Adipocyte (in vitro differentiated cells): ENCODE data around the gene CNNM3.
"Not testable (repeated sequence)": the region's sequence is repeated elsewhere in the genome, so short reads cannot be mapped to it uniquely, and the experiment has no call there.

Source experiments
- DNase-seq: peaks from one replicate; pipeline ENCODE4 v3.0.0-alpha.2; 2015; ENCODE audit warnings: low read depth
- H3K27me3 ChIP-seq: replicated peaks from 2 replicates; pipeline ENCODE4 v1.7.0; 2013; ENCODE audit warnings: mild to moderate bottlenecking, low read length, moderate library complexity; ENCODE audit not compliant: control insufficient read depth, insufficient read depth
- H3K36me3 ChIP-seq: 2 replicates; pipeline ENCODE4 v1.7.0; 2013; ENCODE audit warnings: low read length, mild to moderate bottlenecking, moderate library complexity; ENCODE audit not compliant: control insufficient read depth, insufficient read depth, severe bottlenecking
- H3K4me1 ChIP-seq: 2 replicates; pipeline ENCODE4 v1.7.0; 2013; ENCODE audit warnings: mild to moderate bottlenecking, low read length, moderate library complexity; ENCODE audit not compliant: control insufficient read depth, insufficient read depth
- H3K4me3 ChIP-seq: 2 replicates; pipeline ENCODE4 v1.7.0; 2013; ENCODE audit warnings: mild to moderate bottlenecking, low read length, moderate library complexity
- H3K9ac ChIP-seq: 2 replicates; pipeline ENCODE4 v1.7.0; 2013; ENCODE audit warnings: mild to moderate bottlenecking, low read length, moderate library complexity
- H3K9me3 ChIP-seq: 2 replicates; pipeline ENCODE4 v1.7.0; 2013; ENCODE audit warnings: mild to moderate bottlenecking, low read length, moderate library complexity; ENCODE audit not compliant: control insufficient read depth

The CNNM3 gene

GRCh38 chr2:96801005-96801785 is 14.9 kb upstream of the CNNM3 start:
- peak; percentile 66 for DNase-seq
- H3K4me3 ChIP-seq: no peak overlapping the region

DNA sequence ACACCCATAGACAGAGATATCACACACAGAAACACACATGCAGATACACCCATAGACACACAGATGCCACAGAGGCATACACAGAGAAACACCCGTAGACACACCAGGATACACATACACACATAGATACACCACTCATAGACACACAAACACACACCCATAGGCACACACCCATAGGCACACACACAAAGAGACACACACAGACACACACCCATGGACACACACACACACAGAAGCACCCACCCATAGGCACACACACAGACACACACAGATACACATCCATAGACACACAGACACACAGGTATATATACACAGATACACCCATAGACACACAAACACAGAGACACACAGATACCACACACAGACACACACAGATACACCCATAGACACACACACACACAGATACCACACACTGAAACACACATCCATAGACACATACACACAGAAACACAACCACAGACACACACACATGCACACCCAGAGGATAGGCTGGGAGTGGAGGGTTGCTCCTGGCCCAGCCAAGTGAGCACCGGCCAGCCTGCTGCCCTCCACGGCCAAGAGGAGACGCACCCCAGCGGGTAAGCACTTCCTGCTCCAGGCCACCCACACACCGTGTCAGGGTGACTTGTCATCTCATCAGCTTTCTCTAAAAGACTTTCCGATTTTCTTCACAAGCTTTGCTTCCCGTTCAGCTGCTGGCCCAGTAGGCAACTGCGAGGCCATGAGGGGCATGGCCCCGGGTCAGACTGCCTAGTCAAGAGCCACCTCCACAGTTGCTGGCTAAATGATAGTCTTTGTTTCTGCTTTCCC is 14.1 kb upstream of the CNNM3 start:
- Histone ChIP-seq H3K4me1 (no peaks in the 10 kb centered on the region), H3K27me3 (no peaks in the 10 kb centered on the region), H3K9ac (no peak overlapping the region), H3K36me3 (no peaks in the 10 kb centered on the region), H3K9me3 (no peaks in the 10 kb centered on the region), H3K4me3 (no peak overlapping the region)
- no peak for DNase-seq

More at GRCh38 chr2:96801005-96801785, 14.9 kb upstream of the CNNM3 start:
- Histone ChIP-seq H3K4me1 (no peaks in the 10 kb centered on the region), H3K27me3 (no peaks in the 10 kb centered on the region), H3K9ac (no peak overlapping the region), H3K9me3 (no peaks in the 10 kb centered on the region), H3K36me3 (no peaks in the 10 kb centered on the region)

- H3K36me3 ChIP-seq: no peaks in the 10 kb centered on the region
- H3K4me3 ChIP-seq: no peak overlapping the region
- no peaks in the 10 kb centered on the region for H3K9me3 ChIP-seq
- H3K27me3 ChIP-seq: no peaks in the 10 kb centered on the region
- H3K4me1 ChIP-seq: no peaks in the 10 kb centered on the region
- DNase-seq: no peak
- H3K9ac ChIP-seq: no peak overlapping the region
Measured at GRCh38 chr2:96802721-96803120, 13.3 kb upstream of the CNNM3 start.

DNA sequence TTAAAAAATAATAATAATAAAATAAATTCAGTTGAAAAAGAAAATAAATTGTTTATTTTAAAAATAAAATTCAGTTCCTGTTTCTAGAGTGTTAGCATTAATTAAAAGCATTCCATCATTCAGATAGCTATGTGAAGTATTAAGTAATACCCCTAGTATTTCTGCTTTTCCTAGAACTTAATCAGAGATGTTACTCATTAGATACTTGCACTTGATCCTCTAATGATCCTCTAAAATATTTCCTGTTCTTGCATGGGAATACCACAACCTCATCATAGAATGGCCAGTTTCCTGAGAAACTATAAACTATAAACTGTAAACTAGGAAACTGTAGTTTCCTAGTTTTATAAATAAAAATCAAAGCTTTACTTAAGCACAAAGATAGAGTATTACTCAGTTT is 11.1 kb upstream of the CNNM3 start:
- Histone ChIP-seq H3K27me3 (no peaks in the 10 kb centered on the region), H3K9ac (no peak overlapping the region), H3K36me3 (no peaks in the 10 kb centered on the region), H3K4me3 (no peak overlapping the region), H3K4me1 (no peaks in the 10 kb centered on the region), H3K9me3 (no peaks in the 10 kb centered on the region)
- DNase-seq: no peak

DNA sequence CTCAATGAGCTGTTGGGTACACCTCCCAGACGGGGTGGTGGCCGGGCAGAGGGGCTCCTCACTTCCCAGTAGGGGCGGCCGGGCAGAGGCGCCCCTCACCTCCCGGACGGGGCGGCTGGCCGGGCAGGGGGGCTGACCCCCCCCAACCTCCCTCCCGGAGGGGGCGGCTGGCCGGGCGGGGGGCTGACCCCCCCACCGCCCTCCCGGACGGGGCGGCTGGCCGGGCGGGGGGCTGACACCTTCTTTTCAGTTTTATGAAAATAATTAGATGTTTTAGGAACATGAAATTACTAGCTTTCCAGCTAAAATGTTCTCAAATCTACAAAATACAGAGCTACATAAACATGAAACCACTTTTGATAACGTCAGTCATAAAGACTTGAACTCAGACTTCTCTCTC is 10.1 kb upstream of the CNNM3 start:
- not testable (repeated sequence) for H3K4me1 ChIP-seq, H3K4me3 ChIP-seq, H3K9ac ChIP-seq, H3K9me3 ChIP-seq, H3K36me3 ChIP-seq, H3K27me3 ChIP-seq, DNase-seq

DNA sequence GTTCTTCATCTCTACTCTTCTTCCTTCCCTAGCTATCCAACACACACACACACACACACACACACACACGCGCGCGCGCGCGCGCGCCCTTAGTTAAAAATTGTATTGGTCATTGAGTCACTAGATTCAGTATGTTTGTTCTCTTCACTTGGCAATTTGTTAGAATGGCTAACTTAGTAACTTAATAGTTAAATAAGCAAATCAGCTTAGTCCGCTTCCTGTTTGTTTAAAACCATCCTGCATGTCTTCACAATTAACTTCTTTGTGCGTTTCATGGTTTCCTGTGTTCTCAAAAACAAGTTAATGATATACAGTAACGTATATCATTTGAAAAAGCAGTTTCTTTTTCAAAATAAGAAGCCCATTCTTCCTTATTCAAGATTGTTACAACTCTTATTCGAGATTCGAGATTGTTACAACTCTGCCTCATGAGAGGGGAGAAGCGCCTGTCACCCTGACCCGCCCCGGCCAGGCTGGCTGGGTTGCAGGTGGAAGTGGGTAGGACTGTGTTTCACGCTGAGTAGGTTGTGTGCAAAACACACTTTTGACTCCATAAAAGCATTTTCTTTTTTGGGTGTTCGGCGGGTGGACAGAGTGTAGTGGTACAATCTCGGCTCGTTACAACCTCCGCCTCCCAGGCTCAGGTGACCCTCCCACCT is 9.5 kb upstream of the CNNM3 start:
- Histone ChIP-seq H3K9me3 (no peaks in the 10 kb centered on the region), H3K4me3 (no peak overlapping the region), H3K36me3 (no peaks in the 10 kb centered on the region), H3K4me1 (peaks cover under 1% of the 10 kb centered on the region), H3K27me3 (no peaks in the 10 kb centered on the region), H3K9ac (no peak overlapping the region)
- no peak for DNase-seq

DNA sequence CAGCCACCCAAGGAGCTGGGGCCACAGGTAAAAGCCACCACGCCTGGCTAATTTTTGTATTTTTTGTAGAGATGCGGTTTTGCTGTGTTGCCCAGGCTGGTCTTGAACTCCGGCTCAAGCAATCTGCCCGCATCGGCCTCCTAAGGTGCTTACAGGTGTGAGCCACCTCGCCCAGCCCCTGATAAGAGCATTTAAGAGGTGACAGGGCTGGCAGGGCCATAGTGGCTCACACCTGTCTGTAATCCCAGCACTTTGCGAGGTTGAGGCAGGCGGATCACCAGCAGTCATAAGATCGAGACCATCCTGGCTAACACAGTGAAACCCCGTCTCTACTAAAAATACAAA is 9.0 kb upstream of the CNNM3 start:
- no peak for DNase-seq
- no peaks in the 10 kb centered on the region for H3K27me3 ChIP-seq
- no peak overlapping the region for H3K4me3 ChIP-seq
- no peaks in the 10 kb centered on the region for H3K36me3 ChIP-seq
- H3K4me1 ChIP-seq: peaks cover 5% of the 10 kb centered on the region
- no peaks in the 10 kb centered on the region for H3K9me3 ChIP-seq
- no peak overlapping the region for H3K9ac ChIP-seq

DNA sequence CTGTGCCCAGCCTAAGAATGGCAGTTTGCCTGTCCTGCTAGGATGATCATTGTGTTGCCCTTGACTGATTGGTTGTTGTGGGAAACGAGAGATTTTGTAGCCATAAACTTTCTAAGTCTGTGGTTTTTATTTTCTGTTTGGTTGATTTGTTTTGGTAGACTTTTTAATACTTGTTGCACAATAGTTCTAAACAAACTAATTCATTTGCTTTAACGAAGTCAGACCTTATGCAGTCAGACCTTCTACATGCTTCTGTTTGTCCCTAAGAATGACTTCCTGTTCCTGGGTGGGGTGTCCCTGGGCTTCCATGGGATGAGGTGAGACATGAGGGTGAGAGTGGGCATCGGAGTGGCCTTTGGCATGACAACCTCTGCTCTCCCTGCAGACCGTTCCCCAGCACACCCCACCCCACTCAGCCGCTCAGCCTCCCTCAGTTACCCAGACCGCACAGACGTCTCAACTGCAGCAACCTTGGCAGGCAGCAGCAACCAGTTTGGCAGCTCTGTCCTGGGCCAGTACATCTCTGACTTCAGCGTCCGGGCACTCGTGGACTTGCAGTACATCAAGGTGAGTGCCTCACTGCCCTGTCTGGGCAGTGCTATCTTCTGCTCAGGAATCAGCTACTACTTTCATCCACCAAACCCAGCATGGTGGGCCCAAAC is 7.8 kb upstream of the CNNM3 start:
- no peaks in the 10 kb centered on the region for H3K36me3 ChIP-seq
- H3K4me1 ChIP-seq: peaks cover 8% of the 10 kb centered on the region
- no peaks in the 10 kb centered on the region for H3K9me3 ChIP-seq
- H3K9ac ChIP-seq: no peak overlapping the region
- DNase-seq: no peak
- no peaks in the 10 kb centered on the region for H3K27me3 ChIP-seq
- no peak overlapping the region for H3K4me3 ChIP-seq

DNA sequence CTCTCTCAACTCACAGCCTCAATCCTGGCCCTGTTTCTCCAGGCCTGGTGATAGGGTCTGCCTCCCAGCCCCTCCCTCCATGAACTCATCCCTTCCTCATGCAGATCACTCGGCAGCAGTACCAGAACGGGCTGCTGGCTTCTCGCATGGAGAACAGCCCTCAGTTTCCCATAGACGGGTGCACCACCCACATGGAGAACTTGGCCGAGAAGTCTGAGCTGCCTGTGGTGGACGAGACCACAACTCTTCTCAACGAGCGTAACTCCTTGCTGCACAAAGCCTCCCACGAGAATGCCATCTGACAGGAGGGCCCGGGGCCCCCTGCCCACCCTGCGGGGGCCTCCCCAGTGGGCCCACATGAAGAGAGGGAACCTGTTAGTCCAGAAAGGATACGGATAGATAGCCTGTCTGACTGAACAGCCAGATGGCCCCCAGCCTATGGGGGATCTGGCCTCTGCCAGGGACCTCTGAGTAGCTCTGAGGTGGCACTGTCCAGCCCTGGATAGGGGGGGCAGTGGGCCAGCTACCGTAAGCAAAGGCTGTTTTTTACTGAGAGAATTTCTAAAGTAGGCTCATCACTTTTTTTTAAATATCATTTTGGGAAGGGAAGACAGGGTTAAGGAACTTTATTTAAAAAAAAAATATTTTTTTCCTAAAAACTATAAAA is 6.7 kb upstream of the CNNM3 start:
- Histone ChIP-seq H3K9ac (no peak overlapping the region), H3K9me3 (no peaks in the 10 kb centered on the region), H3K27me3 (no peaks in the 10 kb centered on the region), H3K4me3 (no peak overlapping the region), H3K36me3 (no peaks in the 10 kb centered on the region), H3K4me1 (peaks cover 8% of the 10 kb centered on the region)
- no peak for DNase-seq

- DNase-seq: no peak
- Histone ChIP-seq H3K4me1 (peaks cover 8% of the 10 kb centered on the region), H3K4me3 (no peak overlapping the region), H3K27me3 (no peaks in the 10 kb centered on the region), H3K9ac (no peak overlapping the region), H3K9me3 (no peaks in the 10 kb centered on the region), H3K36me3 (no peaks in the 10 kb centered on the region)
Measured at GRCh38 chr2:96809951-96810782, 5.9 kb upstream of the CNNM3 start.
